Hair follicle dermal papilla cell (primary cell): ENCODE measurements around the gene GPAT2. TPM values are rescaled to one million over a fixed set of nuclear protein-coding genes. Genes with fewer than 3 reads are reported as not detected.

Experiments
- small RNA-seq: library from RNA; depleted of rRNA; stranded (forward); fragments of <200 nt; gene quantifications from one replicate; pipeline ENCODE3, GENCODE V24; 2012
- total RNA-seq: library from RNA; depleted of rRNA; stranded (reverse); fragments of >200 nt; gene quantifications from 2 replicates; pipeline ENCODE4 v1.2.3, GENCODE V29; 2012

GPAT2 gene
- 4.1 and 10.2 TPM in 2 replicates for total RNA-seq

GRCh38 chr2:96034792-96035191 is at the start of gene GPAT2:
Gene GPAT2, minus strand, starts transcription at chr2:96034916. Its CDS starts 2,557 bp downstream, at chr2:96032359.

GRCh38 chr2:95991351-95992094 is 43.2 kb downstream of the GPAT2 start, which contains the start of gene ANKRD36C:
Gene ANKRD36C, minus strand, starts transcription at chr2:95991824. Its CDS starts 116 bp downstream, at chr2:95991708.

Small RNA genes lying within 50 kb of the gene (small RNA-seq; reads per million reads assigned to genes)
- not detected for gene RN7SL210P

Other genes with a start within 250 kb of the GPAT2 start
- 56.3 and 67.2 TPM in 2 replicates for gene ANKRD36C, start 43.1 kb downstream of the GPAT2 start, total RNA-seq
- gene ADRA2B, start 81.7 kb upstream of the GPAT2 start, total RNA-seq: 0.12 TPM in 1 of 2 replicates, not detected in the other
- not detected in 2 replicates for gene ASTL, start 103.6 kb upstream of the GPAT2 start, total RNA-seq
- 2.2 and 2.6 TPM in 2 replicates for gene DUSP2, start 110.5 kb upstream of the GPAT2 start, total RNA-seq
- gene STARD7, start 173.9 kb upstream of the GPAT2 start, total RNA-seq: 237 and 250 TPM in 2 replicates
- 41.0 and 41.7 TPM in 2 replicates for gene TMEM127, start 231.1 kb upstream of the GPAT2 start, total RNA-seq
- gene CIAO1, start 231.3 kb upstream of the GPAT2 start, total RNA-seq: 90.3 and 110 TPM in 2 replicates